ENCODE data around the gene KMO. TPM values are rescaled to one million over a fixed set of nuclear protein-coding genes. Genes with fewer than 3 reads are reported as not detected.

KMO gene
- 0.54 TPM for polyA plus RNA-seq (ENCODE audit: insufficient read length)

DNA sequence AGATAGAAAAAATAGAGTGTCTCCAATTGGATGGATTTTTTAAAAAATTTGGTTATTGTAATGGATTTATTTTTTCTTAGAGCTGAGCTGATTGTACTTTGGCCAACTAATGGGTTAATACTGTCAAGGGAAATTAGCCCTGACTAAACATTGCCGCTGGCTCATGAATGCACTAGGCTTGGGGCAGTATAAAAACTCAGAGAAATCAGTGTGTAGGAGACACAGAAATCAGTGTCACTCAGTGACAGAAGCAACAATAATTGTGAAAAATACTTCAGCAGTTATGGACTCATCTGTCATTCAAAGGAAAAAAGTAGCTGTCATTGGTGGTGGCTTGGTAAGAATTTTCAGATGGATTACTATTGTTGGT, at the start of gene KMO:
TSS of gene KMO (plus strand) at position 217 of the 370 bp plus-strand sequence. CDS start at position 284, 67 bp downstream.
- no peak for DNase-seq

DNA sequence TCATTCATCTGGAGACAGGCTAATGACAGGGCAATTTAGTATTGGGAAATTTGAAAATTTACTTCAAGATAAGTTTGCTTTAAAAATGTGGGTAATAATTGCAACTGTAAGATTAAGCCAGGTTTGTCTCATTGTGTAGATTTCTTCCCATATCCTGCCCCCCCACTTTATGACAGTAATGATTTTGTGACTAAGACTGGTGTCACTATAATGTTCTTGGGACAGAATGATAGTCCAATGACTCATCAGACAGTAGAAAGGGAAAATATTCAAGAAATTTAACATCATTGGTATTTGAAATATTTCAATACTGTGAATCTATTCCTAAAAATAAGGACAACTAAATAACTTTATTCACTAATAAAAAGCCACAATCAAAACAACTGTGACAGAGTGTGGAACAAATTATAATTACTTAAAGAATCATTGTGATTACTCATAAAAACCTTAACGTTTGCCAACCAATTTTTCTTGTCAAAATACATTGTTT, 49.4 kb upstream of the KMO start:
- no peak for DNase-seq

DNA sequence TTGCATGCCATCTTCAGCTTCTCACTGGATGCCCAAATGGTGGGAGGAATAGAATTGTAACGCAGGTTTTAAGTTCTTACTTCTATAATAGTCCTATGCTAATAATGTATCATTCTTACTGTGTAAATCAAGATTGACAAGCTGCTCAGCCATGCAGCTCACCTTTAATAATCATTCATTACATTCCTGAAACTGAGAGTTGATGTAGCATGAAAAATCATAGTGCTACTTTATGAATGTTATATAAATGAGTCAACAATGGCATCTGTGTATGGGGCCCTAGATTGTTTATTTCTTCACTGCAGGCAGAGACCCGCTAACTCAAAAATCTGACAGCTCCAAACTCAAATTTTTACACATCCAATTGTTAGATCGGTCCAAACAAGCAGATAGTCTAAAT, 47.0 kb upstream of the KMO start:
- no peak for DNase-seq

DNA sequence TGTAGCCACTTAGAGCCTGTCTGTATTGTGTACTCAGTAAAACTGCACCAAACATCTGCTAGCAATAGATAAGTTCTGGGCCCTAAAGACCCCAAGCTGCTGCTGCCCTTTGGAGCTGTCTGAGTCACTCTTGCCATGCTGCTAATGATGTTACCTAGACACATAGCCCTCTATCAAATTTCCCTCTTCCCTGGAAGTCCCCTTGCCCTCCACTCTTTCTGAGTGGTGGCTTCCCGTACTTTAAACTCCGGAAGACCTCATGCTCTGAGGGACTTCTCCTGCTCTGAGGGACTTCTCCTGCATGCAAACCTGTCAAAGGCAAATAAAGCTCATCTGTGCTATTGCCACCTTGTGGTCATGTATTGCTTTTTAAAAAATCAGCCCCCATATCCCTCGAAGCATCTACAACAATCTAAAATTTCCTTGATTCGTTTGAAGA, 46.6 kb upstream of the KMO start:
- no peak for DNase-seq

DNA sequence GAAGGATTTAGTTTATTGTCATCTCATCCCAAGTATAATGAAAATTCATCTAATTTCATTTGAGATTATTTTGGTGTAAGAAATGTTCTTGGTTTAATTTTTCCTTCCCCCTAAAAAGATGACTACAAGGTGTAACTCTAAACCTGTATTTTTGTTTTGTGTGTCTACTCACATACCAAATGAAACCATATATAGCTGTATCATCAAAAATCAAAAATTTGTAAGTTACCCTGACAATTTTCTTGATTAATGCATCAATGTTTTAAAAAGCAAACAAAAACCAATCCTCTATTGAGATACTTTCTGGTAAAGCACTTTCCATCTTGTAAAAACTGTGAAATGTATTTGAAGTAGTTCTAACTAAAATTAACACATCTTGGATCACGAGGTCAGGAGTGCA, 43.4 kb upstream of the KMO start:
- no peak for DNase-seq

DNA sequence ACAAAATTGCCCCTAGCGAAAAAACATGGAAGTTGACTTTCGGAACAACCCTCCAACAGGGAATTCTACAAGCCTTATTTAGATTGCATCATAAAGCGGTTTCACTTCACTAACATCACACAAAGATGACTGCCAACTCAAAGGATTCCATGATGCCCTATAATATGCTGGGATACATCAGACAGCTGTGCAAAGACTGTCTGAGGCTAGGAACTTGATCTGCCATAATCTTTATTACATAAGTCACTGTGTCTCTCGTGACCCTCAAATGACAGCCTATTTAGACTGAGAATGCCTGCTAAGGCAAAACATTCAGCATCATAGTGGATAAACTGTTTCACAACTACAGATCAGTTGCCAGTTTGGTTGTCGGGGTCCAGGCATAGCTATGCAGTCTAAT, 36.4 kb upstream of the KMO start:
- DNase-seq: no peak

DNA sequence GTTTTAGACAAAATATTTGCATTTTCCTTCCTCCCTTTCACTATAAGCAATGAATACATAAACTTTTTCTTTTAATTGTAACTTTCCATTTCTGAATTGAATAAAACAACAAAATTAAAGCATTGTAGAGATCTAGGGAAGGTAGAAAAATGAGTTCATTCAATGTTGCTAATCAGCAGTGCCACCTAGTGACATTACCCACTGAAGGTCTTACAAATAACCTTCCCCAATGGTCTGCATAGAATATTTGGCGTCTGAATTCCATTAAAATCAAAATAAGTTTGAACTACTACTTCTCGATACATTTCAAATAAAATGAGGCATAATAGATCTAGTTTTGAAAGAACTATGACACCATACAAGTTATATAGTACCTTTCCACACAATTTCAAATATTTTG, 32.3 kb upstream of the KMO start:
- no peak for DNase-seq

DNA sequence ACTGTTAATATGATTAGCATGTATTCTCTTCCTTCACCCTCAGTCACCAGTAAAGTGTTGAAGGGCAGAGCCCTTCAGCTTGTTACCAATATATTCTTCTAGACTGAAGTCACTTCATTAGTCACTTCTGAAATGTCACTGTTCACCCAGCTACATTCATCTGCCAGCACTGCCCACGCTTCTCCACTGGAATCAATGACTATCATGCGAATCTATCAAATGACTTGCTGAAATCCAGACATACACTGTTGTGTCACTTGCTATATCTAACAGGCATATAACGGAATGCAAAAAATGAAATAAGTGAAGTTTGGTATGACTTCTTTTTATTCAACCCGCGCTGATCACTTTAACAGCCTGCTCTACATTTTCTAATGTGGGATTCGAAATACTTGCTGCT, 28.7 kb upstream of the KMO start:
- no peak for DNase-seq

DNA sequence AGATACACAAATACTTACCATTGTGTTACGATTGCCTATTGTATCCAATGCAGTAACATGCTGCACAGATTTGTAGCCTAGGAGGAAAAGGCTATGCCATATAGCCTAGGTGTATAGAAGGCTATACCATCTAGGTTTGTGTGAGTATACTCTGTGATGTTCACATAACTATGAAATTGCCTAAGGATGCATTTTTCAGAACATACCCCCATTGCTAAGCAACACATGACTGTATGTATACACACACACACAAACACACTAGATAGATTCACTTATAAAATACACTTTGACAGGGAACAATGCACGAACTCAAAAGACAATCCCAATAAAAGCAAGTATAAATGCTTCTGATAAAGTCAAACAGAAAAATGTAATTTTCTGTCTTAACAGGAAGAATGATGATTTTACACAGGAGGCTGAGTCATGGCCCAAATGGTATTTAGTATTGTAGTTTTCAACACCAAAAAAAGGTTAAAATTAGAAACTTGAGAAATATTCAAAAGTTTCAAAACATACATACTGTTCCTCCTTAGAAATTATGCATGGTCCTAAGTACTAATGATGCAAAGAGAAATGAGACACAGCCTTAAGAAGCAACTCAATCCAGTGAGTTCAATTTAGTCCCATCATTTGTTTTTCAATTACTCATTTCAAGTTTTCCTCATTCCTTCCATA, 24.9 kb upstream of the KMO start:
- DNase-seq: no peak

DNA sequence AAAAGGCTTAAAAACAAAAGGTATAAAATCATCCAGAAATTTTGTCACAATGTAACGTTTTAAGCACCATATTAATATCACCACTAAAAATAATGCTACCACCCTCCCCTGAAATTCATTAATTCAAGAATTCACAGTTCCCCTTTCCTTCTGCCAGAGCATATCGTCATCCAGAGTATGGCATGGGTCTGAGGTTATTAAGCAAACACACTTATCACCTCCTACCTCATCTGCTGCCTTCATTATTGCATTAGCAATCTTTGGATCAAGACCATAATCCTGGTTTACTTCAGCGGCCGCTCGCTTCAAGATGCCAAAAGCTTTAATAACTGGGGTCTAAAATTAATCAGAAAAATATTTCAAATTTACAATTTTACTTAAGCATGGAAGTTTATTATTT, 18.8 kb upstream of the KMO start:
- DNase-seq: no peak

DNA sequence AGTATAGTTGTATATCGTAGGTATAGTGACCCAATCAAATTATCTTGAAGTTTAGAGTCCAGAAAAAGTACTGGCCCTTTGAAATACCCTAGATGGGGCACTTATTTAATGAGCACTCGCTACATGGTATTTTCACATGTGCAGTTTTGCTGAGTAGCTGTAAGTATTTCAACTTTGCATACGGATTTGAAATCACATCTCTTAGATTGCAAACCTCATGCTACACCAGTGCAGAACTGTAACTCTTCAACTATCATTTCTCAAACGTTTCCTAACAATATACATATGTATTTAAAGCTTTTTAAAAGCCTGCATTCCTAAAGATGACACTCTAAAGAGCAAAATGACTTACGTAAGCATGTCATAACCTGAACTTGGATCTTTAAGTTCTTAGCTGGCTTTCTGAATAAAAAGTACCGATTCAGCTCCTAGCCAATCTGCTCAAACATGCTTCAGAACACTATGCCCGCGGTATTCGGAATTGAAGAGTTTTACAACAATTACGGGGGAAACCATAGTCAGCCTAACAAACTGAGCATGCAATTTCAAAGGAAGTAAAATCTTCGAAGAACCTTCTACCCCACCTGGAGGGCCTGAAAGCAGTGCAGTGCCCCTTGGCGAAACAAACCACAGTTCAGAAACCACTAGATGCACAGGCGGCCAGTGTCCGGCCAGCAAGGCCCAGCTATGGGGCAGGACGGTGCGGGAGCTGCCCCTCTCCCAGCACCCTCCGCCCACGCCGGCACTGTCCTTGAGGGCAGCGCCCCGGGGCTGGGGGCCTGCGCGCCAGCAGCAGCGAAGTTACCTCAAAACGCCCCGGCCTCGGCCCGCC, 13.5 kb upstream of the KMO start:
- DNase-seq: peak; percentile 34

DNA sequence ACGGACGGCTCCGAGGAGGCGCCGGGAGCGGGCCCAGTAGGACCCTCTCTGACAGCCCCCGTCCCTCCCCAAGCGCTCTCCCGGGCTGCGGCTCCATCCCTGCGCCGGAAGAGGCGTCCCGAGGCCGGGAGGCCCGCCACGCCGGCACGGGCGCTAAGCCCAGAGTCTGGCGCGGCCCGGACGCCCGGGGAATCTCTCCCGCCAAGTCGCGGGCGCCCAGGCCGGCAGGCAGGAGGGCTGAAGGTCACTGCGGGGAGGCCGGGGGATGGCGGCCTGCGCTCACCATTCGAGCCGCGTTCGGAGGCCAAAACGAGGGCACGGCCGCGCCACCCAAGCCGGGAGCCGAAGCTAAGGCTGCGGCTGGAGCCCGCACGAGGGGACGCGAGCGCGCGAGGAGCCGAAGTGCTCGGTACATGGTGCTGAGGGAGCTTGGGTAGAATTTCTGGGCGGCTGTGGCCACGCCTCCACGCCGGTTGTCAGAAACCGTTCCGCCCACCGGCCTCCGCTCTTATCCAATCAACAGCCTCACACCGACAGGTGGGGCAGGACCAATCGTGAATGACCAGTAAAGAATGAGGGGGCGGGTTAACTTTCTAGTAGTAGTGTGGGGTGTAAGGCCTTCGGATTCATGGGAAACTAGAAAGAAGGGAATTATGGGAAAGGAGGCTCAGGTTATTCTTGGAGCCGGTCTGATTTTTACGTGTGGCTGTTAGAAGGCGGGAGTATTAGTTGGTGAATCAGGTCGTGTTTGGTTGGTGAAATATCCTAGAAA, 12.7 kb upstream of the KMO start, which contains the start of gene FH:
TSS of gene FH (minus strand) at position 448 of the 772 bp plus-strand sequence. CDS start at position 415, 33 bp downstream.
- peak; percentile 97 for DNase-seq

DNA sequence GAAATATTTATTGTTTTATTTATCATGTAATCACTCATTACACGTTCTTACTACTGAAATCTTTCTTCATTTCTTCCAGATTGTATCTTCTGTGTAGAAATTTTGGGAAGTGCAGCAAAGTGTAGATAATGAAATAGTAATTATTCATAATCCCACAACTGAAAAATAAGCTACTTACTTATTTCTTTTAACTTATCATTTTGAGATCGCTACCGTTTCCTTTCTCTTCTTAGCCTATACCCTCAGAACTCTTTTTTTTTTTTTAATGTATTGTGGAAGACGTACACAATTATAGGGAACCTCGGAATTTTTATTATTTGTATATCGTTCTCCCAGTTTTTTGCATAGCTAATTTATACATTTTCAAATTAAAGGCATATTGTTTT, 12.1 kb upstream of the KMO start:
- DNase-seq: no peak

DNA sequence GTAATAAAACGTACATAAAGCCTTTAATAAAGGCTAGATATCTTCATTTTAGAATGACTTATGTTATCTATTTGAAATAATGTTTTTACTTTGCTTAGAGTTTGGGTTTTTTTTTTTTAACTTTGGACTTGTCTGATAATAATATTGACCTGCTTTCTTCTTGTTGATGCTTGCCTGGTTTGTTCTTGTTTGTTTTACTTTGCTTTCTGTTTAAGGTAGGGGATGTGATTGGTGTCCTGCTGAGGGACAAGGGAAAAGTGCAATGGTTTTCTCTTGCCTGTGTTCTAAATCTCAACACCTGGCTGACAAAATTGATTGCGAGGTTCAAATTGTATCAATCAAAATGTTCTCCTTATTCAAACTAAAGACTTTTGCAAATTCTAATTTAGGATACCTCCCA, 10.5 kb upstream of the KMO start:
- DNase-seq: no peak

DNA sequence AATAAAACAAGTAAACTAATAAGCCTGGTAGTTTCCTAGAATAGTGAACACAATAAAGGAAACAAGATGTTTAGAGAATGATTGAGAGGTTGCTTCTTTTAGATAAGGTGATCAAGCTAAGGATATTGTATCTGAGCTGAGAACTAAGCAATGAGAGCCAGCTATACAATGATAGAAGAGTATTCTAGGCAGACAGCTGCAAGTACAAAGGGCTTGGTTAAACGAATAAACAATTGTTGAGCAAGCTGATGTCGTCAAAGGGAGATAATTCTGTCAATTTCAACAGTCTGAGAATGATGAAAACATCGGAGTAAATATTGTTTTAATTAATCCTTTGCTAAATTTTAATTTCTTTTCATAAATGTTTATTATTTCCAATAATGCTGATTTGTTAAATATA, 7.2 kb upstream of the KMO start:
- DNase-seq: no peak

DNA sequence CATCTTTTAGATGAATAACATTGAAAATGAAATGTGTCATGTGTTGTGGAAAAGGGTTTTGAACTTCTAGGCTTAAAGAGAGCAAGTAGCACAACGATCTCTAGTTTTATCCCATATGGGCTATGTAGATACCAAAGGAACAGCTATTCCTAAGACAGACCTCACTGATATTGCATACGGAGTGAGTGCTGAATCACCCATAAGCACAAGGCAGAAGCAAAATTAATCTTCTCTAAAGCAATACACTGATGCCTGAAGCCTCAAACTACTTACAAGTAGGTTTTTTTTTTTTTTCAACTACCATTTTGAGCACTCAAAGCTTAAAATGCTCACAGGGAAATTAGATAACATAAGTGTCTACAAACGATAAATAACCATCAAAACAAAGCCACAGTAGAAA, 5.0 kb upstream of the KMO start:
- DNase-seq: no peak

DNA sequence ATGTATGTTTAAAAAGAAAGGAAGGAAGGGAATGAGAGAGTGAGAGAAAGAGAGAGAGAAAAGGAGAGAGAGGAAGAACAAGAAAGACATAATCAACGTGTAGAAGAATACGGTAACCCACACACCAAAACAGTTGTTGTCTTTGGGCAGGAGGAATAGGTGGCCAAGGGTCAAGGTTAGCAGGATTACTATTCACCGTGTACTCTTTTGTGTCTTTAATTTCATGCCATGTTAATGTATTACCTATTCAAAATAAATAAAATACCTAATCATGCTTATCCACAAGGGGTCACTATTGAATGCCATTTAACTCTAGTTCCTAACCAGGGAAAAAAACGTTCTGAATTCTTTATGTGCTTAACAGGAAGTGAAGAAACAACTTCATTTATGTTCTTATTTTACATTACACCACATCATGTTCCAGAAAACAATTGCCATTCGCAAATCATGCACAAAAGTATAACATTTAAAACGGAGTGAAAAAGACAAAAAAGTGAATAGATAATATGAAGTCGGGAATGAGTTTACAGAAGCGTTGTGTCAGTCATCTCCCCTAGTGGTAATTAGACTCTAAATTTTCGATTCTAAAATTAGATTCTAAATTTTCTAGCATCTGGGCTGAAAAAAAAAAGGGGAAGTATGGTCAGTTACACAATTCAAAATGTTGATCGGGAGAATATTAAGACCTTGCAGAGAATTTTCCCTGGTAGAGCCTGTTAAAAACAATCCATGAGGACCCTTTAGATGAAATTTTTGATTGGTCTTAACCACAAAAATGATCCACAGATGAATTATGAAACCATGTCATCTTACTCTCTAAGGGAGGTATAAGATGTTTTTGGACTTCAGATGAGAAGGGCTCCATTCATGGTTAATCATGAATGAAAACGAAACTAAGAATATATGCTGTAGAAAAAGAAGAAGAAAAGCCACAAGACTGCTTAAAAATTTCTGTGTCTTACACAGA, 700 bp upstream of the KMO start:
- peak; percentile 43 for DNase-seq

DNA sequence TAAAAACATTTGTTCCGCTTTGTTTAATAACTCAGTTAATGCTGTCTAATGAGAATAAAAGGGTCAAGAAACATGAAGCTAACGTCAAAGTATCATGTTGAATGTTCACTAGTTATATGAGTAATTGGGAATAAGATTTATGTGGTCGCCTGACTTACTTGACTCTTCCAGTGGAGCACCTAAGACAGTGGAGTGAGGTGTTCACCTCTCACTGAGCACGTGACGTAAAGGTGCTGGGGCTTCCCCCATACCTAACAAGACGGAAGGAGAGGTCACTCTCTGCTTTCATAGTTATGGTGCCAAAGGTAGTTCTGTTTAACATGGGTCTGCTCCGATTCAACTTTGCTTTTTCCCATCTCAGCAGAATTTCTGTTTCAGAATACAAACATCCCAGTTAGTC, 686 bp downstream of the KMO start:
- no peak for DNase-seq

DNA sequence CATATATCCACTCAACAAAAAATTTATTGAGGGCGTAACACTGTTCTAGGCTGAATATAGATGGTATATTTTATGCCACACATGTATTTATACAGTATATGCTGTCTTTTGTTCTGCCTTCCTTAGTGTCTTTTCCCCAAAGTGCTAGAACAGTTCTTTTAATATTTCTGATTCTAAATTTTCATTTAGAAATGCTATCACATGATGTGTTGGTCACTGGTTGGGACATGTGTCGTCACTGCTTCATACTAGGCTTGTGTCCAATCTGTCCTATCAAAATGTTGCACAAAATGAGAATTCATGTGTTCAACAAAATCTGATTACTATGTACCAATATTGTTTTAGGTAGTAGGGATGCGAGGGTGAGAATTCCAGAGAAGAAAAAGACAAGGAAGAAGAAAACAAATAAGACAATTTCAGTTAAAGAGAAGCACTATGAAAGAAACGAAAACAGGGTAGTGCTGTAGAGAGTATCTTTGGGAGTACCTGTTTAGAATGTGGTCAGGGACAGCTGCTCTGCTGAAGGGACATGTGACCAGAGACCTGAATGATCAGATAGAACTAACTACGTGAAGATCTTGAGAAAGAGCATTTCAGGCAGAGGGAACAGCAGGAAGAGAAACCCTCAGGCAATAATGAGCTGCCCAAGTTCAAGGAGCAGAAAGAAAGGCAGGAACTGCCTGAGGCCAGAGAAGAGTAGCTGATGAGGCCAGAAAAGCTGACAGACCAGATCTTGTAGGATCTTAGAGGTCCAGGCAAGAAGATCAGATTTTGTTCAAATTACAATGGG, 1.3 kb downstream of the KMO start:
- no peak for DNase-seq

DNA sequence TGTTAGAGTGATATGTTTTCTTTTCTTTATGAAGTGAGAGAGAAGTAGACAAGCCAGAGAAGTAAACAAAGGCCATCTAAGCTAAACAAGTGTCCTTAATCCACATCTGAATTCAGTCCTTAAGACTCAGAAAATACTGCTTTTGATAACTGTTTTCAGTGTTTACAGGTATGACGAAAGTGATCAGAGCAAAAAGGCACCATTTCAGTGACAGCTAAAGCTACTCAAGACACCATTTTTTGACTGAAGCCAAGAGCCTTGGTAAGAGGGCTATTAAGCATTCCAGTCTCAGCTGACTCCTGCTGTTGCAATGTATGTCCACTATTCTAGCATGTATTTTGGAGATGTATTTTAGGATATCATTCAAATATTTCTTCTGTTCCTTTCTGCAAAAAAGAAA, 4.1 kb downstream of the KMO start:
- DNase-seq: no peak

DNA sequence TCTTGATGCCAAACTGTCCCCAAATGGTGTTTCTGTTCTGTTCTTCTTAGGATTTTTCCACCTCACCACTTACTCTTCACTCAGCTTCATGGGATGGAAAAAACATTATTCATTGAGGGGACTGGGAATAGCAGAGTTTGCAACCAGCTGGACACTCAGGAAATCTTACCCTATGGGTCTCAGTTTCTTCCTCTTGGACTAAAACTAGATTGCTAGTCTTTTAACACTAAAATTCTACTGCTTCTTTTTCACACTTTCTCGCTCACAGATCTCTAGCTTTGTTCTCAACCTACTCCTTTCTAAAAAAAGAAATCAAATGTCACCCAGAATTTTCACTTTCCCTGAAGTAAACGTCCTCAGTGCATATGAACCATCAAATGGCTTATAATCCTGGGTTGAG, 4.8 kb downstream of the KMO start:
- no peak for DNase-seq

Measured in hindlimb muscle (tissue), 1 donor.